HepG2 (cell line): Measurements from ENCODE around the gene ROBO2. TPM values are rescaled to one million over a fixed set of nuclear protein-coding genes. Genes with fewer than 3 reads are reported as not detected.

Experiments
- ETV6 ChIP-seq: sonication (generic); formaldehyde crosslinking; conservative IDR thresholded peaks from 2 replicates; pipeline ENCODE4 v1.4.0; 2020; ENCODE audit warnings: missing genetic modification reagents
- FOXA1 ChIP-seq, 2 experiments: fragments of 450-650 bp in 1 of 2; sonication (generic) in 1 of 2; formaldehyde crosslinking in 1 of 2; IDR thresholded peaks; 2 replicates each; pipeline versions ENCODE4 v1.4.0 to v1.6.1; 2016 to 2020; ENCODE audit warnings: missing genetic modification reagents in 1 of 2
- HIVEP1 ChIP-seq: sonication (generic); formaldehyde crosslinking; IDR thresholded peaks from 2 replicates; pipeline ENCODE4 v1.4.0; 2020; ENCODE audit warnings: mild to moderate bottlenecking, missing genetic modification reagents
- HNRNPK ChIP-seq: fragments of 200-400 bp; formaldehyde crosslinking; IDR thresholded peaks from 2 replicates; pipeline ENCODE4 v1.6.1; 2018; ENCODE audit warnings: low read length, low read depth, moderate library complexity, mild to moderate bottlenecking; ENCODE audit not compliant: poor library complexity, severe bottlenecking
- MEF2D ChIP-seq: sonication (generic); formaldehyde crosslinking; IDR thresholded peaks from 2 replicates; pipeline ENCODE4 v1.5.1; 2020; ENCODE audit warnings: mild to moderate bottlenecking, missing genetic modification reagents
- PRDM10 ChIP-seq: sonication (generic); formaldehyde crosslinking; IDR thresholded peaks from 2 replicates; pipeline ENCODE4 v1.4.0; 2020; ENCODE audit warnings: low read depth, missing genetic modification reagents
- SP140L ChIP-seq: sonication (generic); formaldehyde crosslinking; IDR thresholded peaks from 2 replicates; pipeline ENCODE4 v1.4.0; 2020; ENCODE audit warnings: missing genetic modification reagents, borderline replicate concordance
- THAP7 ChIP-seq: sonication (generic); formaldehyde crosslinking; IDR thresholded peaks from 2 replicates; pipeline ENCODE4 v1.8.1; 2023; ENCODE audit warnings: mild to moderate bottlenecking, missing genetic modification reagents
- TSC22D2 ChIP-seq: sonication (generic); formaldehyde crosslinking; IDR thresholded peaks from 2 replicates; pipeline ENCODE4 v1.5.1; 2020; ENCODE audit warnings: missing genetic modification reagents, mild to moderate bottlenecking, borderline replicate concordance
- ZFP41 ChIP-seq: sonication (generic); formaldehyde crosslinking; IDR thresholded peaks from 2 replicates; pipeline ENCODE4 v1.4.0; 2020; ENCODE audit warnings: mild to moderate bottlenecking, missing genetic modification reagents, borderline replicate concordance
- ZNF143 ChIP-seq: sonication (generic); formaldehyde crosslinking; IDR thresholded peaks from 2 replicates; pipeline ENCODE4 v1.4.0; 2020; ENCODE audit warnings: missing genetic modification reagents
- ZNF232 ChIP-seq: sonication (generic); formaldehyde crosslinking; IDR thresholded peaks from 2 replicates; pipeline ENCODE4 v1.4.0; 2020; ENCODE audit warnings: missing genetic modification reagents, borderline replicate concordance
- ZNF317 ChIP-seq: sonication (generic); formaldehyde crosslinking; IDR thresholded peaks from 2 replicates; pipeline ENCODE4 v1.5.0; 2020; ENCODE audit warnings: mild to moderate bottlenecking, missing genetic modification reagents
- ZNF326 ChIP-seq: sonication (generic); formaldehyde crosslinking; IDR thresholded peaks from 2 replicates; pipeline ENCODE4 v1.4.0; 2020; ENCODE audit warnings: missing genetic modification reagents, borderline replicate concordance
- ZNF335 ChIP-seq: sonication (generic); formaldehyde crosslinking; IDR thresholded peaks from 2 replicates; pipeline ENCODE4 v1.4.0; 2020; ENCODE audit warnings: missing genetic modification reagents
- ZNF34 ChIP-seq: sonication (generic); formaldehyde crosslinking; IDR thresholded peaks from 2 replicates; pipeline ENCODE4 v1.4.0; 2020; ENCODE audit warnings: mild to moderate bottlenecking, missing genetic modification reagents, borderline replicate concordance
- ZNF362 ChIP-seq: sonication (generic); formaldehyde crosslinking; IDR thresholded peaks from 2 replicates; pipeline ENCODE4 v1.4.0; 2020; ENCODE audit warnings: missing genetic modification reagents, mild to moderate bottlenecking, borderline replicate concordance
- ZNF383 ChIP-seq: sonication (generic); formaldehyde crosslinking; IDR thresholded peaks from 2 replicates; pipeline ENCODE4 v1.4.0; 2020; ENCODE audit warnings: missing genetic modification reagents, mild to moderate bottlenecking, borderline replicate concordance
- ZNF616 ChIP-seq: sonication (generic); formaldehyde crosslinking; IDR thresholded peaks from 2 replicates; pipeline ENCODE4 v1.5.0; 2020; ENCODE audit warnings: low read depth, mild to moderate bottlenecking, missing genetic modification reagents
- ZNF724P ChIP-seq: sonication (generic); formaldehyde crosslinking; IDR thresholded peaks from 2 replicates; pipeline ENCODE4 v1.8.0; 2022; ENCODE audit warnings: missing genetic modification reagents, borderline replicate concordance
- ZNF776 ChIP-seq: sonication (generic); formaldehyde crosslinking; IDR thresholded peaks from 2 replicates; pipeline ENCODE4 v1.4.0; 2020; ENCODE audit warnings: mild to moderate bottlenecking, missing genetic modification reagents
- ZNF850 ChIP-seq: sonication (generic); formaldehyde crosslinking; conservative IDR thresholded peaks from 2 replicates; pipeline ENCODE4 v1.9.0; 2021; ENCODE audit warnings: mild to moderate bottlenecking, missing genetic modification reagents
- ZSCAN31 ChIP-seq: sonication (generic); formaldehyde crosslinking; IDR thresholded peaks from 2 replicates; pipeline ENCODE4 v1.5.0; 2020; ENCODE audit warnings: low read depth, mild to moderate bottlenecking, missing genetic modification reagents
- polyA plus RNA-seq, 8 experiments: library from polyadenylated mRNA; depleted of rRNA in 3 of 8; stranded (reverse) in 7 of 8; unstranded in 1 of 8; fragments of >200 nt; fragmentation: Illumina TruSeq in 4 of 8; extraction: Trizol in 4 of 8; gene quantifications; 2 replicates each; pipeline versions ENCODE4 v1.2.1 to v1.2.3, GENCODE V29; 2011 to 2016; ENCODE audit warnings: low read depth in 4 of 8, missing spikeins in 1 of 8, mixed read lengths in 1 of 8; ENCODE audit not compliant: insufficient read depth in 1 of 8
- total RNA-seq, 5 experiments: library from RNA; depleted of rRNA; stranded (reverse); fragments of >200 nt; fragmentation: Illumina TruSeq; extraction: Trizol; gene quantifications; 2 replicates each; pipeline ENCODE4 v1.2.3, GENCODE V29; 2016; ENCODE audit warnings: low read depth in 1 of 5
- TF ChIP-seq, protein P1 (sequence below): IDR thresholded peaks from 2 replicates; pipeline ENCODE4 v1.6.1; 2016

Gene ROBO2
- total and polyA plus RNA-seq, 2 of the 13 experiments (the other 11 are each of a cell fraction or from before 2014, with no cell fraction given) = not detected

GRCh38 chr3:77321646-77322045 lies 281.7 kb downstream of the ROBO2 start (continued):
- TF ChIP-seq ZSCAN31 (no peak), ZNF724P (no peak), PRDM10 (CRISPR knock-in tag) (no peak), FOXA1 (IDR thresholded peaks at IDR 0.05) (no peak), FOXA1 (CRISPR knock-in tag; IDR thresholded peaks at IDR 0.05) (peak; percentile 69), ZNF326 (CRISPR knock-in tag) (no peak), ZFP41 (CRISPR knock-in tag) (no peak), ZNF232 (CRISPR knock-in tag) (no peak), ZNF850 (CRISPR knock-in tag) (no peak), ZNF616 (no peak), ETV6 (CRISPR knock-in tag) (no peak), TSC22D2 (CRISPR knock-in tag) (no peak), ZNF317 (CRISPR knock-in tag) (no peak), SP140L (CRISPR knock-in tag) (no peak), HIVEP1 (CRISPR knock-in tag) (no peak), ZNF143 (peak; percentile 69), ZNF335 (CRISPR knock-in tag) (no peak), THAP7 (no peak), HNRNPK (no peak), MEF2D (CRISPR knock-in tag) (no peak), ZNF776 (CRISPR knock-in tag) (no peak), ZNF362 (no peak), ZNF383 (no peak), ZNF34 (CRISPR knock-in tag) (no peak)
- TF ChIP-seq, protein P1, sequence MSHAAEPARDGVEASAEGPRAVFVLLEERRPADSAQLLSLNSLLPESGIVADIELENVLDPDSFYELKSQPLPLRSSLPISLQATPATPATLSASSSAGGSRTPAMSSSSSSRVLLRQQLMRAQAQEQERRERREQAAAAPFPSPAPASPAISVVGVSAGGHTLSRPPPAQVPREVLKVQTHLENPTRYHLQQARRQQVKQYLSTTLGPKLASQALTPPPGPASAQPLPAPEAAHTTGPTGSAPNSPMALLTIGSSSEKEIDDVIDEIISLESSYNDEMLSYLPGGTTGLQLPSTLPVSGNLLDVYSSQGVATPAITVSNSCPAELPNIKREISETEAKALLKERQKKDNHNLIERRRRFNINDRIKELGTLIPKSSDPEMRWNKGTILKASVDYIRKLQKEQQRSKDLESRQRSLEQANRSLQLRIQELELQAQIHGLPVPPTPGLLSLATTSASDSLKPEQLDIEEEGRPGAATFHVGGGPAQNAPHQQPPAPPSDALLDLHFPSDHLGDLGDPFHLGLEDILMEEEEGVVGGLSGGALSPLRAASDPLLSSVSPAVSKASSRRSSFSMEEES (CRISPR knock-in tag) = no peak
